GM19025 (cell line): ENCODE results near the gene ACTR2.
"Not testable (repeated sequence)": the region's sequence is repeated elsewhere in the genome, so short reads cannot be mapped to it uniquely, and the experiment has no call there.

Source experiments
- ATAC-seq: cut with Tn5 transposase; IDR thresholded peaks from one replicate; pipeline ENCODE4 v1.9.1; 2021; ENCODE audit warnings: mild to moderate bottlenecking, low read depth, moderate library complexity; ENCODE audit not compliant: unreplicated experiment

Gene ACTR2

DNA sequence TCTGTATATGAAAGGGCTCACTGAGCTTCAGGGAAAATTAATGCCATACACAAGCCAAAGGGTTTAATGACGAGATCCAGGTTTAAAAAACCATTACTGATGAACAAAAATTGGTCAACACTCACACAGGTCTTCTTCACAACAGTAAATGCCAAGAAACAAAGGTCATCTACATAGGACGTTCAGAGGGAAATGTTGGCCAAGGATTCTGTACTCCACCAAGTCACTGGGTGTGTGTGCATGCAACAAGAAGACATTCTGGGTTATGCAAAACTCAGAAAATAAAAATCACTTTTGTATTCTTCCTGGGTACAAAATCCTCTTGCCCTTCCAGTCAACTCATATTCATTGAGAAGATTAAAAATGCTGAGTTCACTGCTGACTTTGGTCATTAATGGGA lies 78.3 kb downstream of the ACTR2 start:
- ATAC-seq, result no peak

DNA sequence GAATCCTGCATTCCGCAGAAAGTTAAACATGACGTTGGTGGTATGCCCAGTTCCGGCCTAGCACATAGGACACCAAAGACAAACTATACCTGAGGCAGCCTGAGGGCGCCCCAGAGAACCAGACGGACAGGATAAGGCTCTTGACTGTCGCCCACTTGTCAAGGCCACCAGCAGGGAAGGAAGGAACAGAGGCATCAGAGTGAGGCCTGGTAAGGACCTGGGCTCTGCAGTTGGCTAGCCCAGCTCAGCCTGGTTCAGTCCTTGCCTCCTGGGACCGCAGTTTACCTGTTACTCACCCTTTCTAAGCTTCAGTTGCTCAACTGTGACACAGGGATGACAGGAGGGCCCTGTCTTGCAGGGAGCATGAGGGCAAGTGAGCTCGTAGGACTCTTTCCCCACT lies 82.1 kb downstream of the ACTR2 start:
- ATAC-seq, result no peak

DNA sequence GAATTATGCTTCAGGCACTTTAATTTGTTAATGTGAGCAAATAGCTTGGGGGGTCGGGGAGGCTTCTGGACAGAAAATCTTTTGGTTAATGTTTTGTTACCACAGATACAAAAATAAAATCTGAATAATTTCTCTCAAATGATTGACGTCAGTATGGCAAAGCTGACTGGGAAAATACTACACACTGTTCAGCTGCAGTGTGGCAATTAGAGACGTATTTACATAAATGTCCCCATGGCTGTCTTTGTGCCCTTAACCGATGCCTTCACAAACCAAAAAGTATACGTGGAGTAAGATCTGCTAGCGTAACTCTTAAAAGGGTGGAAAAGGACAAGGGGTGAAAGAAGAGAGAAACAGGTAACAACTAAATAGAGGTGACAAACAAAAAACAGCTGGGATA lies 83.4 kb downstream of the ACTR2 start:
- no peak for ATAC-seq

DNA sequence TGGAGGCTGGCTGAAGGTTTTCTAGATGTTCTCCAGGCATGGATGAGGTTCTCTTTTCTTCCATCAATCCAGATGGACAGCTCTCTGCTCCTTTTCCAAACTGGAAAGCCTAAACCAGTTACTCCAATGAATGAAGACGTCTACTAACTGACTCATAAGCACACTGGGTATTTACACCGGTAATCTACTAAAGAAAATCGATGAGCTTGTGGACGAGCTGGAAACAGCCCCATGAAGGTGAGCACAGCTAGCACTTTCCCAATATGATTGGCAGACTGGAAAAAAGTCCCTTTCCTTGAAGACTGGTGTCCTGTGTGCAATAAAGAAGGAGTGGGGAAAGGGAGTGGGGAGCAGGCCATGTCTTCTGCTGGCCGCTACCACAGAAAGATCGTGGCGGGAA lies 84.0 kb downstream of the ACTR2 start:
- no peak for ATAC-seq

DNA sequence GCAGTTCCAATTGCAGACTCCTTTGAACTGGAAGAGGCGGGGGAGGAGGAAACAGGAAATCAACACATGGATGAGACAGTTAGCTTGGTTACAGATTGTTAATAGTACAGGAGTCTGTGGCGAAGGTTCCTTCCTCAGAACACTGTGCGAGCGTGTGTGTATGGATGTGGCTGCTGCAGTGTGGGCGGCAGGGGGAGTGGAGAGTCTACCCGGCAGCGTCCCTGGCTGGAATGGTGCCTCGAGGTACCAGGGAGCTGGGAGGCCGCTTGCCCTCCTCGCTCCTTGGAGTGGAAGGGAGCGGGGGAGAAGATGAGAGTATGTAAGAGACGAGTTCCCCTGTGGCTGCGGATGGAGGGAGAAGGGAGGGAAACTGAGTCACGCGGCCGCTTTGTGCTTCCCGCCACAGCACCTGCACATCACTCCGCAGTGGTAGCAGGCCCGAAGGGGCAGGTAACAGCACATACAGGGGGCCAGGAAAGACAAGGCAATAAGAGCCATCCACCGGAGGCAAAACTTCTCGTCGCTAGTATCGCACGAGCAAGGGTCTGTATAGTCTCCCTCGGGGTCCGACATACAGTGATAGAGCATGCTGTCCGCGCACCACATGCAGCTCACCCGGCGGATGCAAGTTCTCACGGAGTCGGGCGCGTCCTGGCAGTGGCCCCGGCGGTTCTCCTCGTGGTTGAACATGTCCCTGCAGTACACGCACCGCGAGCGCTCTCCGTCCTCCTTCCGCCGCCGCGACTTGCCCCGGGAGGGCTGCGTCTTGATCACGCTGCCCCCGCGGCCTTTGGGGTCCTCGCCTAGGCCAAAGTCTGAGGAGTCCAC lies 85.7 kb downstream of the ACTR2 start:
- ATAC-seq, result no peak

DNA sequence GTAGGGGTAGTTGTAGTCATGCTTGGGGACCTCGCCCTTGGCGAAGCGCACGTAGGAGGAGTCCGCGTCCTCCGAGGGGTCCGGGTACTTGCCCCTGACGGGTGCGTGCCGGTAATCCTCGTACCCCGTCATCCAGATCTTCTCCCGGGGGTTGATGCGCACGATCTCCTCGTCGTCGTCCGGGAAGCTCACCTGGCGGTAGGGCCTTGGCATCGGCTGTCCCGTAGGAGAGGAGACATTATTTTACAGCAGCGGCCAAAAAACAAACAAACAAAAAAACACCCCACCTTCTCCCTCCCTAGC lies 86.3 kb downstream of the ACTR2 start:
- ATAC-seq, result no peak

DNA sequence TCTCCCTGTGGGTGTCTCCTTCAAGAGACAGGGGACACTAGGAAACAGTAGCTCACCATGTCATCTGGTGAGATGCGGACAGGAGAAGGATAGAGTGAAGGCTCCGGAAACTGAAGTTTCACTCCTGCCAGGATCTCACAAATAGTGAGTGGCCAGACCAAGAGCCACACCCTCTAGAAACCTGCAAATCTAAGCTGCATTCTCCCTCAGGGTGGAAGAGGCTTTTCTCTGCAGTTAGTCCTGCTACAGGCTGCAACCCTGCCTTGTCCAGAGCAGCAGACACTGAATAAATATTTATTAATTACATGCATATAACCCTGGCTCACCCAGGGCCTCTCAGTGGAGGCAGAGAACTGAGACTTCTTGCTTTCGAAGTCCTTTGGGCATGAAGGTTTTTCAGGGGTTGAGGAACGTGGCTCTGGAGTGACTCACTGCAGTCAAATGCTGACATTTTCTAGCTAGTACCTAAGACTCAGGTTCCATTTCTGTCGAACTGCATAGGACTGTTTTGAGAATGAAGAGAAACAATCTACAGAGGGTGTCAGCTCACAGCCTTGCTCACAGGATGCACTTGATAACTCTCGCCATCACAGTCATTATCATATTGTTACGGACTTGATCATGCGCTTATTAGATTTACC lies 87.3 kb downstream of the ACTR2 start:
- ATAC-seq, result no peak

DNA sequence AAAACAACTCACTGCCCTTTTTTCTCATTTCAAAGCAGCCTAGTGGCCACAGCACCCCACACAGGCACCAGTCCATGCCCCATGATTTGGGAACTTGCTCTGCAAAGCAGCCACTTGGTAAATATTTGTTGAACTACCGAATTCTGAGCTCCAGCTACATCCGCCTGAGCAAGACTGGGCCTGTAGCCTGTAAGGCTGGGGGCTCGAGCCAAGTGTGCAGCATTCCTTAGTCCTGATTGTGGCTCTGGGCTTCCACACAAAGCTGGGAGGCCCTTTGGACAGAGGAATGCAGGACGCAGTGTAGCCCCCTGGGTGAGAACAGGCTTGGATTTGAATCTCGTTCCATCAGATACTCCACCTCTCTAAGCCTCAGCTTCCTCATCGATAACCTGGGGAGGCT lies 88.4 kb downstream of the ACTR2 start:
- no peak for ATAC-seq

DNA sequence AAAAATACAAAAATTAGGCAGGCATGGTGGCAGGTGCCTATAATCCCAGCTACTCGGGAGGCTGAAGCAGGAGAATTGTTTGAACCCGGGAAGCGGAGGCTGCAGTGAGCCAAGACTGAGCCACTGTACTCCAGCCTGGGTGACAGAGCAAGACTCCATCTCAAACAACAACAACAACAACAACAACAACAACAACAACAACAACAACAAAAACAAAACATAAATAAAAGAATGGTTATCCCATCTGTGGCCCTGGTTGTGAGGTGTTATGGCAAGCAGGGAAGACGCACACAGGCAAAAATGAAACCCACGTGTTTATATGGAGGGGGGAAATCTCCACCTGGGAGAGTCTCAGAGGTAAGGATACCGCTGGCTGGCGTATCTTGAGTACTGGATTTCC lies 89.7 kb downstream of the ACTR2 start:
- ATAC-seq, result not testable (repeated sequence)

DNA sequence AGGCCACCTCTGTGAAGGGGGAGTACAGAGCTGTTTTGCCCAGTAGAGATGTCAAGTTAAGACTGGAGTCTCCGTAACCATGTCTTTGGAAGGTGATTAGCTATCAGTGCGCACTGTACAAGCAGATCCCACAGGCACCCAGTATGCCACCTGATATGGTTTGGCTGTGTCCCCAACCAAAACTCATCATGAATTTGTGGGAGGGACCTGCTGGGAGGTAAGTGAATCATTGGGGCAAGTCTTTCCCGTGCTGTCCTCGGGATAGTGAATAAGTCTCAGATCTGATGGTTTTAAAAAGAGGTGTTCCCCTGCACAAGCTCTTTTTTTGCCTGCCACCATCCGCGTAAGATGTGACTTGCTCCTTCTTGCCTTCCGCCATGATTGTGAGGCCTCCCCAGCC lies 90.2 kb downstream of the ACTR2 start:
- ATAC-seq, result no peak

DNA sequence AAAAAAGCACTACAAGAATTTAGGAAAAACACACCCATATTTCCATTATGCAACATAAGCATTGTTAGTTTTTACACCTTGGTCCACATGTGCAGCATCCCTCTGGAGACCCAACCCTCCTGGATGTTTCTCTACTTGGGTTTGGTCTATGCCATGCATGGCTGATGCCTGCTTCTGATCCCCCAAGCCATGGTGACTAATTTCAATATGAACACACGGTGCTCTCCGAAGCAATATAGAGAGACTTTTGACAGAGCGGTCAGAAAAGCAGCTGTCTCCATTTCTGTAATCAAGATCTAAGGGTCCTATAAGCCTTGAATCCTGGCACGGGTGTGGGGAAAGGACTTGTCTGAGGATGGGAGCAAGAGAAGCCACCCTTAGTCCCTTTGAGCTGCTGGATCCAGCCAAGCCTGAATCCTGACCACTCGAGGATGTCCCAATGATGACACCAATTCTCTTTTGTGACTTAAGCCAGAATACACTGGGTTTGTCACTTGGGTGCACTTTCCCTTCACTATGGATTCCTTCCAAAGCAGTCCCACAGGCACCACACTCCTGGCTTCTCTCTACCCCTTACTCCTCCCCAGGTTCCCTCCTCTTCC lies 91.5 kb downstream of the ACTR2 start:
- no peak for ATAC-seq

DNA sequence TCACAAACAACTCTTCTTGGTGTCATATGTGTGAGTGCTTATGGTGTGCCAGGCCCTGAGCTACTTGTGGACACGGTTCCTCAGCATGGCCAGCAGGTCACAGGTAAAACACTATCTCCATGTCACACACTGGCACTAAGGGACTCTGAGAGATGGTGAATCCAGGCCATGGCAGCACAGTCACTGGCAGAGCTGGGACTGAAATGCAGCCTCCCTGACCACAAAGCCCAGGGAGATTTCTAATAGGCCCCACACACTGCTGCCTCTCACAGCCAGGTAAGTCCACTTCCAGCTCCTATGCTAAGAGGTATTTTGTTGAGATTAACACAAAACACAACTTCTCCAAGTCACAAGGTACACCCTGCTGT lies 92.0 kb downstream of the ACTR2 start:
- peak; percentile 2 for ATAC-seq

DNA sequence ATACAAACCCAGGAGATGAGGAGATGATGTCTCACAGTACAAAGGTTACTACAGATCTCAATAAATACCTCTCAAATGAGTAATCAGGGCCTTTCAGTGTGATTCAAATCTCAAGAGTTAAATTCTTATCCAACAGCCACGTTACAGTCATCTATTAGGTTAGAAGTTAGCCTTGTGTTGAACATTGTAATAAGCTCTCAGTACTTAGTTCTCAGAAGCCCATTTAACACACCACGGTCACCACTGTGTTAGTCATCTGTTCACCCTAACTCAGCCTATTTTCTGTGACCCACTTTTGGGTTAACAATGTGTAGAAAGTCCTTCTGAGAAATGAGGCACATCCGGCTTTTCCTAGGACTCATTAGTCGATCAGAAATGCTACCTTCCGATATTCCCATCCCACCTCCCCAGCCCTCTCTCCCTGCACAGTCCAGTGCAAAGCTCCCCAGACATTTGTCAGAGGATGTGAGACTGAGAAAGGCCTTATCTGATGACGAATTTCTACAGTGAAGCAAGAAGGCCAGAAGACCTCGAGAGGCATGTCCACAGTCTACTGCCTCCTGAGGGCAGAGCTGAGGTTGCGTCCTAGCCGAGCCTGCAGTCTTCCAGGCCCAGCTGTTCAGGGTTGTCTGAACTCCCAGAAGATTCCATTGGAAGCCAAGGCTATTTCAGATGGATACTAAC lies 92.6 kb downstream of the ACTR2 start:
- peak; percentile 73 for ATAC-seq
